HEK293 (cell line): ENCODE measurements around the gene FAM216A.

ENCODE experiments used
- GLIS2 ChIP-seq: fragments of 450-650 bp; formaldehyde crosslinking; IDR thresholded peaks from 2 replicates; pipeline ENCODE4 v1.5.1; 2016; ENCODE audit warnings: missing biosample characterization, missing genetic modification characterization
- MEIS1 ChIP-seq: sonication (generic); formaldehyde crosslinking; IDR thresholded peaks from 2 replicates; pipeline ENCODE4 v1.8.1; 2022; ENCODE audit warnings: missing genetic modification reagents, mild to moderate bottlenecking, borderline replicate concordance
- REPIN1 ChIP-seq: fragments of 450-650 bp; formaldehyde crosslinking; IDR thresholded peaks from 2 replicates; pipeline ENCODE4 v1.5.1; 2017; ENCODE audit warnings: missing biosample characterization, missing genetic modification characterization, low read depth
- SETDB1 ChIP-seq: IDR thresholded peaks from one replicate; pipeline ENCODE4 v1.6.1; 2017; ENCODE audit warnings: mild to moderate bottlenecking, low read length, moderate library complexity, mixed read lengths; ENCODE audit not compliant: insufficient read length
- SP3 ChIP-seq: fragments of 450-650 bp; formaldehyde crosslinking; IDR thresholded peaks from 2 replicates; pipeline ENCODE4 v1.5.1; 2016; ENCODE audit warnings: missing biosample characterization, missing genetic modification characterization
- SP7 ChIP-seq: fragments of 450-650 bp; formaldehyde crosslinking; IDR thresholded peaks from 2 replicates; pipeline ENCODE4 v1.5.1; 2016; ENCODE audit warnings: missing biosample characterization, missing genetic modification characterization
- ZBTB21 ChIP-seq: fragments of 450-650 bp; formaldehyde crosslinking; IDR thresholded peaks from 2 replicates; pipeline ENCODE4 v1.5.1; 2017; ENCODE audit warnings: missing biosample characterization, missing genetic modification characterization
- ZEB2 ChIP-seq: fragments of 450-650 bp; formaldehyde crosslinking; IDR thresholded peaks from 2 replicates; pipeline ENCODE4 v1.5.1; 2016; ENCODE audit warnings: missing biosample characterization, missing genetic modification characterization
- ZFP3 ChIP-seq: fragments of 450-650 bp; formaldehyde crosslinking; IDR thresholded peaks from 2 replicates; pipeline ENCODE4 v1.5.1; 2016; ENCODE audit warnings: low read depth, missing biosample characterization, missing genetic modification characterization
- ZIC2 ChIP-seq: fragments of 450-650 bp; formaldehyde crosslinking; IDR thresholded peaks from 2 replicates; pipeline ENCODE4 v1.5.1; 2016; ENCODE audit warnings: missing biosample characterization, missing genetic modification characterization
- ZNF10 ChIP-seq: fragments of 450-650 bp; formaldehyde crosslinking; IDR thresholded peaks from 2 replicates; pipeline ENCODE4 v1.5.1; 2017; ENCODE audit warnings: missing biosample characterization, missing genetic modification characterization
- ZNF132 ChIP-seq: fragments of 450-650 bp; formaldehyde crosslinking; IDR thresholded peaks from 2 replicates; pipeline ENCODE4 v1.5.1; 2017; ENCODE audit warnings: missing biosample characterization, missing genetic modification characterization, borderline replicate concordance
- ZNF148 ChIP-seq: fragments of 450-650 bp; formaldehyde crosslinking; IDR thresholded peaks from 2 replicates; pipeline ENCODE4 v1.5.0; 2017; ENCODE audit warnings: missing biosample characterization, missing genetic modification characterization, borderline replicate concordance
- ZNF155 ChIP-seq: fragments of 450-650 bp; formaldehyde crosslinking; IDR thresholded peaks from 2 replicates; pipeline ENCODE4 v1.5.1; 2016; ENCODE audit warnings: missing biosample characterization, missing genetic modification characterization
- ZNF202 ChIP-seq: fragments of 450-650 bp; formaldehyde crosslinking; IDR thresholded peaks from 2 replicates; pipeline ENCODE4 v1.5.1; 2016; ENCODE audit warnings: missing biosample characterization, missing genetic modification characterization, borderline replicate concordance
- ZNF239 ChIP-seq: fragments of 450-650 bp; formaldehyde crosslinking; IDR thresholded peaks from 2 replicates; pipeline ENCODE4 v1.5.1; 2016; ENCODE audit warnings: missing biosample characterization, missing genetic modification characterization
- ZNF335 ChIP-seq: fragments of 450-650 bp; formaldehyde crosslinking; conservative IDR thresholded peaks from 2 replicates; pipeline ENCODE4 v1.5.1; 2016; ENCODE audit warnings: missing biosample characterization, missing genetic modification characterization
- ZNF341 ChIP-seq: fragments of 450-650 bp; formaldehyde crosslinking; IDR thresholded peaks from 2 replicates; pipeline ENCODE4; 2016; ENCODE audit warnings: low read depth, missing biosample characterization, missing genetic modification characterization
- ZNF37A ChIP-seq: fragments of 450-650 bp; IDR thresholded peaks from 2 replicates; pipeline ENCODE4 v1.5.1; 2018; ENCODE audit warnings: missing biosample characterization, missing genetic modification characterization
- ZNF404 ChIP-seq: fragments of 450-650 bp; formaldehyde crosslinking; IDR thresholded peaks from 2 replicates; pipeline ENCODE4 v1.5.1; 2017; ENCODE audit warnings: missing biosample characterization, missing genetic modification characterization
- ZNF521 ChIP-seq: fragments of 450-650 bp; formaldehyde crosslinking; IDR thresholded peaks from 2 replicates; pipeline ENCODE4 v1.5.1; 2017; ENCODE audit warnings: missing biosample characterization, mild to moderate bottlenecking, missing genetic modification characterization
- ZNF560 ChIP-seq: fragments of 450-650 bp; formaldehyde crosslinking; IDR thresholded peaks from 2 replicates; pipeline ENCODE4 v1.5.1; 2017; ENCODE audit warnings: missing biosample characterization, missing genetic modification characterization, borderline replicate concordance
- ZNF561 ChIP-seq: fragments of 450-650 bp; IDR thresholded peaks from 2 replicates; pipeline ENCODE4 v1.5.1; 2018; ENCODE audit warnings: missing biosample characterization, missing genetic modification characterization, borderline replicate concordance
- ZNF571 ChIP-seq: fragments of 450-650 bp; formaldehyde crosslinking; IDR thresholded peaks from 2 replicates; pipeline ENCODE4 v1.5.0; 2017; ENCODE audit warnings: missing biosample characterization, missing genetic modification characterization
- ZNF600 ChIP-seq: fragments of 450-650 bp; formaldehyde crosslinking; IDR thresholded peaks from 2 replicates; pipeline ENCODE4 v1.5.1; 2016; ENCODE audit warnings: missing biosample characterization, missing genetic modification characterization
- ZNF623 ChIP-seq: fragments of 450-650 bp; formaldehyde crosslinking; IDR thresholded peaks from 2 replicates; pipeline ENCODE4 v1.5.1; 2016; ENCODE audit warnings: missing biosample characterization, missing genetic modification characterization
- ZNF664 ChIP-seq: fragments of 450-650 bp; formaldehyde crosslinking; IDR thresholded peaks from 2 replicates; pipeline ENCODE4 v1.5.1; 2016; ENCODE audit warnings: missing biosample characterization, missing genetic modification characterization
- ZNF677 ChIP-seq: fragments of 450-650 bp; IDR thresholded peaks from 2 replicates; pipeline ENCODE4 v1.5.0; 2018; ENCODE audit warnings: missing biosample characterization, mild to moderate bottlenecking, missing genetic modification characterization, moderate library complexity
- ZNF692 ChIP-seq: fragments of 450-650 bp; formaldehyde crosslinking; IDR thresholded peaks from 2 replicates; pipeline ENCODE4 v1.5.1; 2016; ENCODE audit warnings: missing biosample characterization, missing genetic modification characterization
- ZNF837 ChIP-seq: fragments of 450-650 bp; formaldehyde crosslinking; IDR thresholded peaks from 2 replicates; pipeline ENCODE4 v1.5.1; 2016; ENCODE audit warnings: missing biosample characterization, missing genetic modification characterization
- ZXDB ChIP-seq: fragments of 450-650 bp; formaldehyde crosslinking; IDR thresholded peaks from 2 replicates; pipeline ENCODE4 v1.5.1; 2016; ENCODE audit warnings: missing biosample characterization, missing genetic modification characterization
- TF ChIP-seq, protein P1 (sequence below): fragments of 450-650 bp; formaldehyde crosslinking; IDR thresholded peaks from 2 replicates; pipeline ENCODE4 v1.5.1; 2016; ENCODE audit warnings: missing biosample characterization, missing genetic modification characterization, low read depth
- TF ChIP-seq, protein P2 (sequence below): fragments of 450-650 bp; formaldehyde crosslinking; IDR thresholded peaks from 2 replicates; pipeline ENCODE4 v1.5.1; 2017; ENCODE audit warnings: missing biosample characterization, missing genetic modification characterization
- TF ChIP-seq, protein P3 (sequence below): IDR thresholded peaks from 2 replicates; pipeline ENCODE4 v1.6.1; 2011; ENCODE audit warnings: mild to moderate bottlenecking, low read depth, low read length, borderline replicate concordance

The FAM216A gene

DNA sequence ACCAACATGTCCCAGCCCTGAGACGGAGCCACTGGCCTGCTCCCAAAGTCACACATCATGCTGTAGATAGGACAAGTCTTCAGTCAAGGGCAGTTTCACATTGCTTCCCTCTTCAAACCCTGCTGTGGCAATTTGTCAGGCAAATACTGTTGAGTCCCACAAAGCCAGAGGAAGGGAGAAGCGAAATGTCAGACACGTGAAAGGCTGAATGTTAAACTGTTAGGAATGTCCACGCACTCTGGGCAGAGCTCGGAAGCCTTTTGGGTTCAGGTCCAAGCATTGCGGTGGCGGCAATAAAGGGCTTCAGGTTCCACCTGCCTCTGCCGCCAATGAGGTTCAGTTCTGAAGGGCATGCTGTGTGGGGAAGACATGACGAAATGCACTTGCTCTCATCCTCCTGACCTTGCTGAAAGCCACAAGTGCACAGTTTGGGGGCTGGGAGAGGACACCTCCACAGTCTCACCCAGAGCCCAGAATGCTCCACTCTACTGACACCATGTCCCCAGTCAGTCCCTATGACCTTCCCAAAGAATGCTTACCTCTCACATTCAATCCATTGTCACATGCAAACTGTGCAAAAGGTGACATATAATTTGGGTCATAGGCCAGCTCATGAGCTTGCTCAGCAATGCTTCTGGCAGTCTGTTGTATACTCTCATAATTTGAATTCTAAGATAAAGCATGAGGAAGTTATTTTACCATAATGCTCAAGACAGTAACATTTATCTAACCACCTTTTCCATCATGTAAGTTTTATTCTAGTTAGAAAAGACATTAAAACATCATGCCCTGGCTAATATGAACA is 69.2 kb downstream of the FAM216A start (continued):
- 0 out of 2 replicates have a peak, but pooled peaks have one; percentile 50 for TF ChIP-seq ZNF692 (tag by site-specific recombination)
- no peak for TF ChIP-seq ZNF341 (tag by site-specific recombination)
- TF ChIP-seq ZNF239 (tag by site-specific recombination): no peak
- no peak for TF ChIP-seq GLIS2 (tag by site-specific recombination)
- TF ChIP-seq SP3 (tag by site-specific recombination): no peak
- peak; percentile 63; the same call in 1 of the 2 replicates for TF ChIP-seq ZIC2
- TF ChIP-seq ZNF600 (tag by site-specific recombination): peak; percentile 84
- no peak for TF ChIP-seq ZNF664 (tag by site-specific recombination)
- no peak for TF ChIP-seq ZNF837 (tag by site-specific recombination)
- TF ChIP-seq, protein P1, sequence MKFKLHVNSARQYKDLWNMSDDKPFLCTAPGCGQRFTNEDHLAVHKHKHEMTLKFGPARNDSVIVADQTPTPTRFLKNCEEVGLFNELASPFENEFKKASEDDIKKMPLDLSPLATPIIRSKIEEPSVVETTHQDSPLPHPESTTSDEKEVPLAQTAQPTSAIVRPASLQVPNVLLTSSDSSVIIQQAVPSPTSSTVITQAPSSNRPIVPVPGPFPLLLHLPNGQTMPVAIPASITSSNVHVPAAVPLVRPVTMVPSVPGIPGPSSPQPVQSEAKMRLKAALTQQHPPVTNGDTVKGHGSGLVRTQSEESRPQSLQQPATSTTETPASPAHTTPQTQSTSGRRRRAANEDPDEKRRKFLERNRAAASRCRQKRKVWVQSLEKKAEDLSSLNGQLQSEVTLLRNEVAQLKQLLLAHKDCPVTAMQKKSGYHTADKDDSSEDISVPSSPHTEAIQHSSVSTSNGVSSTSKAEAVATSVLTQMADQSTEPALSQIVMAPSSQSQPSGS: peak; percentile 25; the same call in 1 of the 2 replicates
- TF ChIP-seq ZNF132 (tag by site-specific recombination): no peak
- TF ChIP-seq ZNF37A: no peak
- peak; percentile 70 for TF ChIP-seq ZBTB21 (tag by site-specific recombination)
- TF ChIP-seq MEIS1 (CRISPR knock-in tag): no peak
- no peak for TF ChIP-seq ZNF10 (tag by site-specific recombination)
- no peak for TF ChIP-seq ZNF571 (tag by site-specific recombination)
- TF ChIP-seq ZNF335: peak; percentile 61
- no peak for TF ChIP-seq ZNF560 (tag by site-specific recombination)
- TF ChIP-seq REPIN1: no peak
- no peak for TF ChIP-seq ZNF623
- TF ChIP-seq ZNF148 (tag by site-specific recombination): no peak
- TF ChIP-seq ZNF155: no peak
- TF ChIP-seq ZNF521 (tag by site-specific recombination): no peak
- 0 out of 2 replicates have a peak, but pooled peaks have one; percentile 54 for TF ChIP-seq ZXDB
- no peak; the same call in 1 of the 2 replicates for TF ChIP-seq ZEB2 (tag by site-specific recombination)
- TF ChIP-seq, protein P2, sequence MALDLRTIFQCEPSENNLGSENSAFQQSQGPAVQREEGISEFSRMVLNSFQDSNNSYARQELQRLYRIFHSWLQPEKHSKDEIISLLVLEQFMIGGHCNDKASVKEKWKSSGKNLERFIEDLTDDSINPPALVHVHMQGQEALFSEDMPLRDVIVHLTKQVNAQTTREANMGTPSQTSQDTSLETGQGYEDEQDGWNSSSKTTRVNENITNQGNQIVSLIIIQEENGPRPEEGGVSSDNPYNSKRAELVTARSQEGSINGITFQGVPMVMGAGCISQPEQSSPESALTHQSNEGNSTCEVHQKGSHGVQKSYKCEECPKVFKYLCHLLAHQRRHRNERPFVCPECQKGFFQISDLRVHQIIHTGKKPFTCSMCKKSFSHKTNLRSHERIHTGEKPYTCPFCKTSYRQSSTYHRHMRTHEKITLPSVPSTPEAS (tag by site-specific recombination): no peak
- TF ChIP-seq ZNF404 (tag by site-specific recombination): no peak
- no peak for TF ChIP-seq ZNF677 (tag by site-specific recombination)
- TF ChIP-seq, protein P3, sequence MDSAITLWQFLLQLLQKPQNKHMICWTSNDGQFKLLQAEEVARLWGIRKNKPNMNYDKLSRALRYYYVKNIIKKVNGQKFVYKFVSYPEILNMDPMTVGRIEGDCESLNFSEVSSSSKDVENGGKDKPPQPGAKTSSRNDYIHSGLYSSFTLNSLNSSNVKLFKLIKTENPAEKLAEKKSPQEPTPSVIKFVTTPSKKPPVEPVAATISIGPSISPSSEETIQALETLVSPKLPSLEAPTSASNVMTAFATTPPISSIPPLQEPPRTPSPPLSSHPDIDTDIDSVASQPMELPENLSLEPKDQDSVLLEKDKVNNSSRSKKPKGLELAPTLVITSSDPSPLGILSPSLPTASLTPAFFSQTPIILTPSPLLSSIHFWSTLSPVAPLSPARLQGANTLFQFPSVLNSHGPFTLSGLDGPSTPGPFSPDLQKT: no peak
- peak; percentile 61; the same call in 1 of the 2 replicates for TF ChIP-seq SP7 (tag by site-specific recombination)
- TF ChIP-seq SETDB1: no peak
- no peak for TF ChIP-seq ZNF561 (tag by site-specific recombination)
- TF ChIP-seq ZFP3 (tag by site-specific recombination): no peak
- TF ChIP-seq ZNF202: no peak
